Superior temporal gyrus (tissue), 1 donor: ENCODE results near the gene PRR15L.
A peak's percentile ranks its signal among the peaks of the same experiment; 100 is the strongest.
"Not testable (repeated sequence)": the region's sequence is repeated elsewhere in the genome, so short reads cannot be mapped to it uniquely, and the experiment has no call there.

Experiments
- DNase-seq: peaks from one replicate; pipeline ENCODE4 v3.0.0-alpha.2; 2016; ENCODE audit errors: extremely low spot score

The PRR15L gene

DNA sequence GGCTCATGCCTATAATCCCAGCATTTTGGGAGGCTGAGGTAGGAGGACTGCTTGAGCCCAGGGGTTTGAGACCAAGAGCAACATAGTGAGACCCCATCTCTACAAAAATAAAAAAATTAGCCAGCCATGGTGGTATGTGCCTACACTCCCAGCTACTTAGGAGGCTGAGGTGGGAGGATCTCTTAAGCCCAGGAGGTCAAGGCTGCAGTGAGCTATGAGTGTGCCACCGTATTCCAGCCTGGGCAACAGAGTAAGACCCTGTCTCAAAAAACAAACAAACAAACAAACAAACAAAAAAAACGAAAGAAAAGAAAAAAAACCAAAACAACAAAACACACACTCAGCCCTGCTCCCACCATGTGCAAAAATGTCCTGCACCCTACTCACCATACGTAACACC is 22.2 kb downstream of the PRR15L start:
- not testable (repeated sequence) for DNase-seq

DNA sequence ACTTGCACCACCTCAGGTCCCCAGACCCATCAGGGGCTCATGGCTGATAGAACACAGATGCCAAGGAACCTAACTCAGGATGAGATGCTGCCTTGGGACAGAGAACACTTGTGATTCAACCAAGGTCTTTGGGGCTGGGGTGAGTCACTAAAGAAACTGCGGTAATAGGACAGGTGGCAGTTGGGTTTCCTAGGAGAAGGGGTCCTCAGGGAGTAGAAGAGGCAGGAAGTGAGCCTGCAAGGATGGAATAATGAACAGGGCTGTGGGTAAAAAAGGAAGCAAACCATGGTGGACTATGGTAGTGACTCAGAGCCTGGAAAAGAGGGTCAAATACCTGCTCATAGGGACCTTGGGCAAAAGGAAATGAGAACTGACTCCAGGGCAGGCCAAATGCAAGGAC is 22.8 kb downstream of the PRR15L start:
- no peak for DNase-seq

DNA sequence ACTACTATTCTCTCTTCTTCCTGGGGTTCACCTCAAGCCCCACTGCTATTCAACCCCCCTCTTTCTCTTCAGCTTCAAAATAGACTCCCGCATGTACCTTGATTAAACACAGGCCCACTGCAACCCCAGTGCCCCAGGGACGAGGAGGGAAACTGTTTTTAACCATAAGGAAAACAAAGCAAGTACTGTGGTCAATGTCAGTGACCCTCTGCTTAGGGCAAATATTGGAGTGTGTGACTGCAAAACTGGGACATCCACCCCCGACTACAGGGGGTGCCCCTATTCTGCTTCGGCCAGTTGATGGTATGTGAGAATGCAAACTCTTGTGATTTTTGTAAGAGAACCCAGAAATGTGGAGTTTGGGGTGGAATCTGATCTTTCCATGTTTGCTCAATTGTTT is 25.8 kb downstream of the PRR15L start:
- no peak for DNase-seq

DNA sequence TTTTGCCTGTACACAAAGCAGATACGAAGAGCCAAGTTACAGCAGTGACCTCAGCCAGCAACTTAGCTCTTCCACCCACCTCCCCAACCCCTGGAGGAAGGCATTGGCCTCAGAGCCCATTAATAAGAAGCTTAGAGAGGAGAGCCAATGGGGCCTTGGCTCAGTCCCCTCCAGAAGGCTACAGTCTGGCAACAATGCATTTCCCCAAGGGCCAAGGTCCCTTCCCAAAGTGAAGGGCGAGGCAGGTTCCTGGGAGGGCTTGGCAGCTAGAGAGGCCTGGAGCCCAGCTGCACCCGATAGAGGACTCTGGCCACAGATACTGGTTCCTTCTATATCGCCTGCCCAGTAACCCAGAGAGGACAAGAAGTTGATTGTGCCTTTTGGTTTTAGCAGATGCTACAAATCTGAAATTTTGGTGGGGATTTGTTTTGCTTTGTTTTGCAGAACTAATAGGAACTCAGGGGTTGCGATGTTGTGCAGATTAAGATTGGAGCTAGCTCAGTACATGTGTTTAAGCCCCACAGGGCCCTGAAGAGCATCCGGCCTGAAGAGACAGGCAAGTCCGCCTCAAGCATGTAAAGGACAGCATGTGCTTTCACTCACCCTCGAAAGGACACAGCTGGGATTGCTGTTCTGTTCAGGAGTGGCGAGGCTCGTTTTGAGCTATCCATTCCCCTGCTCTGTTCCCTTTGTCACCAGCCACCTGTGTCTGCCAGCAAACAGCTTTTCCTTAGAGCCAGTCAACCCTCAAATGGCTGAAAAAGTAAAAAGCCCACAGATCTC is 28.3 kb downstream of the PRR15L start:
- no peak for DNase-seq

DNA sequence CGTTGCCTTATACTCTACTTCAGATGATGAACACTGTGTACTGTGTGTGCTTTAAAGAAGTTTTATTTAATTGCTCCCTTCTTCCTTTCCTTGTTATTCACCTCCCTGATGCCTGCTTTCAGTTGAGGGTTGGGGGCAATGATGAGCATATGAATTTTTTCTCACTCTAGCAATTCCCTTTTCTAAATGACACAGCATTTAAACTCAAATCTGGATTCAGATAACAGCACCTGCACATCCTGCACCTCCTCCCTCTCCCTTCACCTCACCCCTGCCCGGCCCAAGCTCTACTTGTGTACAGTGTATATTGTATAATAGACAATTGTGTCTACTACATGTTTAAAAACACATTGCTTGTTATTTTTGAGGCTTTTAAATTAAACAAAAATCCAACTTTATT is 29.3 kb downstream of the PRR15L start:
- no peak for DNase-seq

DNA sequence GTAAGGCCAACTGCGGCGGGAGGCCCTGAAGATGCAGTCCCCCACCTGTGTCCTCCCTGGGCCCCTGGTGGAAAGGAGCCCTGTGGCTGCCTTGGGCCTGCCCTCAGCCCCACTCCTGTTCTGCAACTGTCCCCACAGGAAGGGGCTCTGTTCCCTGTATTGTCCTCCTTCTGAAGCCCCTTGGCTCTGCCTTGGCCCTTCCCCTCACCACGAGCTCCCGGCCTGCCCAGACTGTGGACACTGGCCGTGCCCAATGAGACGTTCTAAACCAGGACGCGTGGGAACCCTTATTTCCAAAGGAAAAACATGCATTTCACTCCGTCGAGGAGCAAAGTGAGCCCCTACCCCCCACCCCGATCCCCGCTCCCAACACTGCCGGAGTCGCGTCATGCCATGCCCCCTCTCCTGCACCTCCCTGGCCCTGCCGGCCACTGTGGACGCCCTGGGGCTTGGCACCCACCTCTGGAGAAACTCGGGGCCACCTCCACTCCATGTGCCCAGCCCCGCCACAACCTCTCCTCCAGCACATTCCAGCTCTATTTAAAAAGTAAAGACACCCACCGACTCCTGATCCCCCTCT is 29.8 kb downstream of the PRR15L start:
- DNase-seq = no peak

DNA sequence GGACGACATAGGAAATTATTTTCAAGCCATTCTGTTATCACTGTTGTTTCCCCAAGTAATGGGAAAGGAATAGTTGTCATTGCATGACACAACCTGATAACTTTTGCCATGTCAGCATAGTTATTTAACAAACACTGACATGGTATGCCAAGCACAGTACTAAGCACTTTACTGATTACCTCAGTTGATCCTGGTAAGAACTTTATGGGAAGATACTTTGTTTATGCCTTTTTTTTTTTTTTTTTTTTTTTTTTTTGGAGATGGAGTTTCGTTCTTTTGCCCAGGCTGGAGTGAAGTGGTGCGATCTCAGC is 32.0 kb downstream of the PRR15L start:
- DNase-seq = no peak

DNA sequence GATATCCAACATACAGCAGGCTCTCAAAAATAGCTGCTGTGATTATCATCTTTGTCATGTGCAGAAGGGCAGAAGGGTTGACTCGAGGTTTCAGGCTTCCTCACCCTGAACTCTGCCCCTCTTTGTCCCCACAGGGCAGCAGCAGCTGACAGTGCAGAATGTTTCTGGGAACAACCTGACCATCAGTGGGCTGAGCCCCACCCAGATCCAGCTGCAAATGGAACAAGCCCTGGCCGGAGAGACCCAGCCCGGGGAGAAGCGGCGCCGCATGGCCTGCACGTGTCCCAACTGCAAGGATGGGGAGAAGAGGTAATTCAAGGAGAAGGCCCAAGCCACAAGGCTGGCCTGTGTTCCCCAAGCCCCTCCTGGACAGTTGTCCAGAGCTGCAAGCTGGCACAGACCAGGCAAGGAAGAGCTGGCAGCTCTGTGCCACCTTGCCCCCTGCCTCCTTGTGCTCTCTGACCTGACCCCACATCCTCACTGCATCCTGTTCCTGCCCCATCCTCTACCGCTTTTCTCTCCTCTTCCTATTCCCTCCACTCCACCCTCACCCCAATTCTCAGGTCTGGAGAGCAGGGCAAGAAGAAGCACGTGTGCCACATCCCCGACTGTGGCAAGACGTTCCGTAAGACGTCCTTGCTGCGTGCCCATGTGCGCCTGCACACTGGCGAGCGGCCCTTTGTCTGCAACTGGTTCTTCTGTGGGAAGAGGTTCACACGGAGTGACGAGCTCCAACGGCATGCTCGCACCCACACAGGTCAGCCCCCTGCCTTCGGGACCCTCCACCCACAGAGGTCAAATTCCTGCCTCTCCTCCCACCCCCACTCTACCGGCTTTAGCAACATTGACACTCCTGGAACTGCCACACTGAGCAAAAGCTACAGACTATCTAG is 32.7 kb downstream of the PRR15L start:
- no peak for DNase-seq

DNA sequence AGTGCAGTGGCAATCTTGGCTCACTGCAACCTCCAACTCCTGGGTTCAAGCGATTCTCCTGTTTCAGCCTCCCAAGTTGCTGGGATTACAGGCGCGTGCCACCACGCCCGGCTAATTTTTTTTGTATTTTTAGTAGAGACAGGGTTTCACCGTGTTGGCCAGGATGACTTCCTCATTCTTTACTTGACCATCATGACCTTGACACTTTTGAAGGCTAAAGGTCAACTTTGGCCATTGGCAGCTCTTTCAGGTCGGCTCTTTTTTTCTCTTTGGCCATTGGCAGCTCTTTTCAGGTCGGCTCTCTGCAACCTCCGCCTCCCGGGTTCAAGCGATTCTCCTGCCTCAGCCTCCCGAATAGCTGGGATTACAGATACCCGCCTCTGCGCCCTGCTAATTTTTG is 37.8 kb downstream of the PRR15L start:
- DNase-seq = not testable (repeated sequence)

DNA sequence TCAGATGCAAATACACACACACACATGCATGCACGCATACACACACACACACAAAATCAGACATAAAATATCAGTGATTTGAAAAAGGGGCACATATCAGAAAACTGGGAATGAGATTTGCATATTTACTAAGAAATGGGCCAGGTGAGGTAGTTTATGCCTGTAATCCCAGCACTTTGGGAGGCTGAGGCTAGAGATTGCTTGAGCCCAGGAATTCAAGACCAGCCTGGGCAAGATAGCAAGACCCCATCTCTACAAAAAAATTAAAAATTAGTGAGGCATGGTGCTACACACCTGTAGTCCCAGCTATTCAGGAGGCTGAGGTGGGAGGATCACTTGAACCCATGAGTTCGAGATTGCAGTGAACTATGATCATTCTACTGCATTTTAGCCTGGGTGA is 38.7 kb downstream of the PRR15L start:
- no peak for DNase-seq

DNA sequence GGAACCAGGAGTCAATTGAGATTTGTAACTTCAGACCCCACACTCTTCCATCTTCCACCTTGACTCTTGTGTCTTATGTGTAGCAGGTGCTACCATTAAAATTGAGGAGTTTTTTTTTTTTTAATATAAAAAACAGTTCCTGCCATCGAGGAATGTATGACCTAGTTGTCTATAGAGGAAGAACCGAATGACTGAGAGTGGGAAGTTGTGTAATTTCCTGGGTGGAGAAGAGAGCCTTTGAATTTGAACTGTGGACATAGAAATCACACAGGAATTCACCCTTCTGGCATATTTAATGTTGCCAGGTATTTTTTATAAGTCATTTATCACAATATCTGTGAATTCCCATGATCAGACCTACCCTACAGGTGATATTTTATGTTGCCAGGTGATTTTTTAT is 39.7 kb downstream of the PRR15L start:
- DNase-seq = no peak

DNA sequence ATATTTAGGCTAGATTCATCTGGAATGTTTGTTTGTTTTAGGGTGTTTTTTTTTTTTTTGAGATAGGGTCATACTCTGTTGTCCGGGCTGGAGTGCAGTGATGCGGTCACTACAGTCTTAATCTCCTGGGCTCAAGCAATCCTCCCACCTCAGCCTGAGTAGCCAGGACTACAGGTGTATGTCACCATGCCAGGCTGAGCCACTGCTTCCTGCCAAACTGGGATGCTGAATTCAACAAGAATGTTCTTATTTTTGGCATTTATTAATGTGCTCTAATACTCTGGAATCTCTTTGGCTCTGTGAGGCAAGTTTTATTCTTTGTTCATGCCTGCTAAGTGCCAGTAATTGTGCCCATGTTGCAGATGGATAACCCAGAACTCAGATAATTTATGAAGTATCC is 40.1 kb downstream of the PRR15L start:
- DNase-seq = no peak

DNA sequence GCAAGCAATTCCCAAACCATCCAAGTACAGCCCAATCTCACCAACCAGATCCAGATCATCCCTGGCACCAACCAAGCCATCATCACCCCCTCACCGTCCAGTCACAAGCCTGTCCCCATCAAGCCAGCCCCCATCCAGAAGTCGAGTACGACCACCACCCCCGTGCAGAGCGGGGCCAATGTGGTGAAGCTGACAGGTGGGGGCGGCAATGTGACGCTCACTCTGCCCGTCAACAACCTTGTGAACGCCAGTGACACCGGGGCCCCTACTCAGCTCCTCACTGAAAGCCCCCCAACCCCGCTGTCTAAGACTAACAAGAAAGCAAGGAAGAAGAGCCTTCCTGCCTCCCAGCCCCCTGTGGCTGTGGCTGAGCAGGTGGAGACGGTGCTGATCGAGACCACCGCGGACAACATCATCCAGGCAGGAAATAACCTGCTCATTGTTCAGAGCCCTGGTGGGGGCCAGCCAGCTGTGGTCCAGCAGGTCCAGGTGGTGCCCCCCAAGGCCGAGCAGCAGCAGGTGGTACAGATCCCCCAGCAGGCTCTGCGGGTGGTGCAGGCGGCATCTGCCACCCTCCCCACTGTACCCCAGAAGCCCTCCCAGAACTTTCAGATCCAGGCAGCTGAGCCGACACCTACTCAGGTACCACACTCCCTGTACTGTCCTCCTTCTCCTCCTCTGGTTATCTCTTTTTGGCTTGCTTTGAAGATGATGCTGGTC is 41.0 kb downstream of the PRR15L start:
- DNase-seq = no peak

DNA sequence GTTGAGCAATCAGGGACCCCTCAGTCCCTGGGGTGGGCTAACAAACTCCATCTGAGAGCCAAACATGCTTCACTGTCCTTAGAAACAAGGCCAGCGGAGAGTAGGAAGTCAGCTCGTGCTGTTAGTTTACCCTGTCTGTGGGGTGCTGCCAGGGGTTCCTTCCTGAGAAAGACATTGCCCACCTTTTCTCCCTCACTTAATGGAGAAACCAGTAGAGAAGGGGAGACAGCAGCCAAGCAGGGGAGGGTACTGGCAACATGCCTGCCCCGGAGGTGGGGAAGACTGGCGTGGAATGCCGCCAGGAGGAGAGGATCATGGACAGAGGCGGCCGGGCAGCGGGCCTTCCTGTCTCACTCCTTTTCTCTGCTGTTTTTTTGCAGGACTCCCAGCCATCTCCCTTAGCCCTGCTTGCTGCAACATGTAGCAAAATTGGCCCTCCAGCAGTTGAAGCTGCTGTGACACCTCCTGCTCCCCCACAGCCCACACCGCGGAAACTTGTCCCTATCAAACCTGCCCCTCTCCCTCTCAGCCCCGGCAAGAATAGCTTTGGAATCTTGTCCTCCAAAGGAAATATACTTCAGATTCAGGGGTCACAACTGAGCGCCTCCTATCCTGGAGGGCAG is 41.8 kb downstream of the PRR15L start:
- no peak for DNase-seq

DNA sequence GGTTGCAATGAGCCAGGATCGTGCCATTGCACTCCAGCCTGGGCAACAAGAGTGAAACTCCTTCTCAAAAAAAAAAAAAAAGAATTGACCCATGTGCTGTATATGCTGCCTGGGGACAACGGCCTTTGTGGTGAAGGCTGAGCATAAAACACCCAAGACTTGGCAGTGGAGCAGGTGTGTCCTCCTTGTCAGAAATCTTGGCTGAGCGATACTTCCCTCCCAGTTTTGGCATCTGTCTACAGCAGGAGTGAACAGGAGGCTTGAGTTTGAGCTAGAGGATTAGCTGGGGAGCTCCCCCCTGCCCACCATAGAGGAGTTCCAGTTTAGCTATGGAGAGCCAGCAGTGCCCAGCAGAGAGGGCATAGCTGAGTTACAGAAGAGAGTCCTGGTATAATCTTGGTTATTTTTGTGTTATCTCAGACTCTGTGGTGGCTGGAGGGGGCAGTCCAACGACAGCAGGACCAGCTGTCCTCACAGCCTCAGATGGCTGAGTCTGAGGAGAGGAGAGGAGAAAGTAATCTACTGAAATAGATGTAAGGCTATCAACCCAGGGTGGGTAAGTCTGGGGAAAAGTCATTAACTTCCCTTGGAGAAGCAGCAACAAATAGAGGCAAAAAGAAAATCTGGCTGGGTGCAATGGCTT is 43.3 kb downstream of the PRR15L start:
- no peak for DNase-seq

DNA sequence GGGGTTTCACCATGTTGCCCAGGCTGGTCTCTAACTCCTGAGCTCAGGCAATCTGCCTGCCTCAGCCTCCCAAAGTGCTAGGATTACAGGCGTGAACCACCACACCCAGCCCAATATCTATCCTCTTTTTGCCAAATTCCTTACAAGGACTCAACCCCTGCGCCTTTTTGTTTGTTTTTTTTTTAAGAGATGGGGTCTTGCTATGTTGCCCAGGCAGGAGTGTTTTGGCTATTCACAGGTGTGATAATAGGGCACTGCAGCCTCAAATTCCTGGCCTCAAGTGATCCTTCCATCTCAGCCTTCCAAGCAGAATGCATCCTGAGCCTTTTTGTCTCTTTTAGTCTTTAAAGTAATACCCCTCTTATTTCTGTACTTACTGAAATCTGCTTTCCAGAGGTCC is 44.6 kb downstream of the PRR15L start:
- DNase-seq = no peak

DNA sequence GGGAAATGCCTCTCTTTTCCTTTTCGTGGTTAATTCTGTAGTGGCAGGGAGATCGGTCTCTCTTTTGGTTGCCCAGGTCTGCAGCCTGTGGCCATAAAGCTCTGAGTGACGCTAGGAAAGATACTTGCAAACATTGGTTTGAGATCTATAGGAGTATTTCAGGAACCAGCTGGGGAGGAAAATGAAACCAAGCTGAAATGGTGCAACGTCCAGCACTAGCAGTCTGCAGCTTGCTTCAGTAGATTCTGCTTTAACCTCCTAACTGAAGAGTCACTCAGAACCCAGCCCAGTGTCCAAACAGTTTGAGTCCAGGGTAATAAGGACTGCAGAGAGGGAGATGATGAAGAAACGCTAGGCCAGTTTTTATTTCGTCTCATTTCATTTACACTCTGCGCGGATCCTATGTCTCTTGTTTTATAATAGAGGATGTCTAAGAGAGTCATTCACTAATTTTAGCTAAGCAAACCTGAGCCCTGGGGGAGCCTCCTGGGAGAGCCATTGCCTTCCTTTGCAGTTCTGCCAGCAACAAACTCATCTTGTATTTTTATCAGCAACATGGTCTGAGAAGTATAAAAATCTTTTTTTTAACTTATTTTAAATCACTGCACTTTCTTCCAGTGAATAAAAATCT is 49.6 kb downstream of the PRR15L start:
- DNase-seq = peak; percentile 48

DNA sequence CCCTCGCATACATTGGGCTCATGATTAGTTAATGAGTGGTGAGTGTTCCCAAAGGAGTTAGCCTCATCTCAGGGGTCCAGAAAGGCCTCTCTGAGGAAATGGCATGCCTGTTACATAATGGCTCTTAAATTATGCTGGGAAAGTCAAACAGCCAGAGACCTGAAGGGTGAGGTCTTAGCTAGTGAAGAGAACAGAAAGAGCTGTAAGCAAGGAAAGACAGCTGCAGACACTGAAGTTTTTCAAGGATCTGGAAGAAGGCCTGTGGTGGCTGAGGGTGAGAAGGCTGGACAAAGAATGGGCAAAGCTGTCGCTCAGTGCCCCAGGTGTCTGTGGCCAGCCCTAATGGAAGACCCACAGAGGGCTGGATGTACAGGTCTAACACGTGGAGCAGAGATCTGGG is 51.2 kb downstream of the PRR15L start:
- DNase-seq = no peak

DNA sequence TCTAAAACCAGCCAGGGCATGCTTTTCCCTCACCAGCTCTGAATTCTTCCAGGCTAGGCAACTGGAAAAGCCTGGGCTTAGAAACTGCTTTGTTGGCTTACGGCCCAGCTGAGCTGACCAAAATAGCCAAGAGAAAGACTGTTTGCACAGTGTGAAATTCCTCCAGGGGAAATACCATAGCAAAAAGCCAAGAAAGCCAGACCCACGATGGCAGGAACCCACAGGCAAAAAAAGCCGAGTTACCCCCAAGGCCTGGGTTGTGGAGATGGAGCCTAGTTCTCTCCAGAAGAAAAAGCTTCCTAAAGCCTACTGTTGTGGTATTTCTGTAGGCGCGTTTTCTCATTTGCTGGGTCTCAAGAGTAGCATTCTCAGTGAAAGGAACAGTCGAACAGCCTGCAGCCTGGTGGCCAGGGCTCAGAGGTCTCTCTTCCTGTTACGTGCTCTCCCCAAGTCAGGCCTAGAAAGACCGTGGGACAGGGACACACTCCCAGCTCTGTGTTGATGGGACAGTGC is 52.4 kb downstream of the PRR15L start:
- peak; percentile 90 for DNase-seq

DNA sequence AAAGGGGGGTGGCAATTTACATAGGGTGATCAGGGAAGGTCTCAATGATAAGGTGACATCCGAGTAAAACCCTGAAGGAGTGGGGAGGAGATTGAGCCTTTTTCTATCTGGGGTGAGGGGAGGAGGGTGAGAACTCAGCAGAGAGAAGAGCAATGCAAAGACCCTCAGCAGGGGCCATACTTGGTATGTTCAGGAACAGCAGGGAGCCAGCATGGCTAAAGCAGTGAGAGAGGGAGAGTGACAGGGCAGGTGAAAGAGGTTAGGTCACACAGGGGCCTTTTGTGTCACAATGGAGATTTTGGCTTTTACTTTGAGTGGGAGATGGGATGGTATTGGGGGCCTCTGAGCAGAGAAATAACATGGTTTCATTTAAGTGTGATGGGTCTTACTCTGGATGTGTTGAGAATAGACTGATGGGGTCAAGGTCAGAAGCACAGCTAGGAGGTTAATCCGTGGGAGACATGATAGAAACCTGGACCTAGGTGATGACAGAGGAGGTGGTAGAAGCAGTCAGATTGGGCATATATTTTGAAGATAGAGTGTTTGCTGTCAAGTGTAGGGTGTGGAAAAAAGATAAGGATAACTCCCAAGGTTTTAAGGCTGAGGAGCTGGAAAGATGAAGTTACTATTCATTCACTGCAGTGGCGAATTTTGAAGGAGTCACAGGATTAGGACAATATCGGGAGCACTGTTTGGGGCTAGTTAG is 55.5 kb downstream of the PRR15L start:
- DNase-seq = no peak
